ENCODE results near the gene NUP93.

DNA sequence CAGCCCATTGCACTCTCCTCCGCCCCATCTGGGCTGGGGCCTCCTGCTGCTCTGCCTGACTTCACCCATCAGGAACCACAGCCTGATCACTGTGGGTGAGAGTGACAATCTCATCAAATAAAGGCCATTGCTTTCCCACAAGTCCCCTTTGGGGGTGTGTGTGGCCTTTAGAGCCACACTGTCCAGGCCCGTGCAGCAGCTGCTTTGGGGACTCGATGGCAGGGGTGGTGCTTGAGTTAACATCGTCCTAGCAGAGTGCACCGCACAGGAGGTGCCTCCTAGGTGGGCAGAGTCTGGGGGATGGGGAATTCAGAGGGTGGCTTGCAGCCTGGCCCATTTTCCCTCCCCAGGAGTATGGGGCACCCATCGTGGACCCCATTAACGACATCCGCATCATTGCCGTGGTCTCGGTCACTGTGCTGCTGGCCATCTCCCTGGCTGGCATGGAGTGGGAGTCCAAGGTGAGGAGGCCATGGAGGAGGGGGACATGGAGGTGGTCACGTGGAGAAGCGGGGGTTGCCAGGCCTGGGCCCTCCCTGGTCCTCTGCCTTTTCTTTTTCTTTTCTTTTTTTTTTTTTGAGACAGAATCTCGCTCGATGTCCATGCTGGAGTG lies 140.5 kb downstream of the NUP93 start:
- TF ChIP-seq CTCF (IDR thresholded peaks at IDR 0.05; ENCODE audit: poor library complexity, severe bottlenecking) (no peak), RAD21 (conservative IDR thresholded peaks at IDR 0.05) (no peak), EZH2 (IDR thresholded peaks at IDR 0.05; ENCODE audit: borderline replicate concordance, insufficient read depth, low read length, poor library complexity, severe bottlenecking) (no peak), EP300 (conservative IDR thresholded peaks at IDR 0.05; ENCODE audit: poor library complexity, severe bottlenecking) (no peak), POLR2AphosphoS5 (IDR thresholded peaks at IDR 0.05) (no peak)
- TF ChIP-seq, protein P1, sequence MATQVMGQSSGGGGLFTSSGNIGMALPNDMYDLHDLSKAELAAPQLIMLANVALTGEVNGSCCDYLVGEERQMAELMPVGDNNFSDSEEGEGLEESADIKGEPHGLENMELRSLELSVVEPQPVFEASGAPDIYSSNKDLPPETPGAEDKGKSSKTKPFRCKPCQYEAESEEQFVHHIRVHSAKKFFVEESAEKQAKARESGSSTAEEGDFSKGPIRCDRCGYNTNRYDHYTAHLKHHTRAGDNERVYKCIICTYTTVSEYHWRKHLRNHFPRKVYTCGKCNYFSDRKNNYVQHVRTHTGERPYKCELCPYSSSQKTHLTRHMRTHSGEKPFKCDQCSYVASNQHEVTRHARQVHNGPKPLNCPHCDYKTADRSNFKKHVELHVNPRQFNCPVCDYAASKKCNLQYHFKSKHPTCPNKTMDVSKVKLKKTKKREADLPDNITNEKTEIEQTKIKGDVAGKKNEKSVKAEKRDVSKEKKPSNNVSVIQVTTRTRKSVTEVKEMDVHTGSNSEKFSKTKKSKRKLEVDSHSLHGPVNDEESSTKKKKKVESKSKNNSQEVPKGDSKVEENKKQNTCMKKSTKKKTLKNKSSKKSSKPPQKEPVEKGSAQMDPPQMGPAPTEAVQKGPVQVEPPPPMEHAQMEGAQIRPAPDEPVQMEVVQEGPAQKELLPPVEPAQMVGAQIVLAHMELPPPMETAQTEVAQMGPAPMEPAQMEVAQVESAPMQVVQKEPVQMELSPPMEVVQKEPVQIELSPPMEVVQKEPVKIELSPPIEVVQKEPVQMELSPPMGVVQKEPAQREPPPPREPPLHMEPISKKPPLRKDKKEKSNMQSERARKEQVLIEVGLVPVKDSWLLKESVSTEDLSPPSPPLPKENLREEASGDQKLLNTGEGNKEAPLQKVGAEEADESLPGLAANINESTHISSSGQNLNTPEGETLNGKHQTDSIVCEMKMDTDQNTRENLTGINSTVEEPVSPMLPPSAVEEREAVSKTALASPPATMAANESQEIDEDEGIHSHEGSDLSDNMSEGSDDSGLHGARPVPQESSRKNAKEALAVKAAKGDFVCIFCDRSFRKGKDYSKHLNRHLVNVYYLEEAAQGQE (IDR thresholded peaks at IDR 0.05; ENCODE audit: borderline replicate concordance) = no peak
